ENCODE data around the gene IGF2BP1. TPM values are rescaled to one million over a fixed set of nuclear protein-coding genes. Genes with fewer than 3 reads are reported as not detected.

The IGF2BP1 gene
- total RNA-seq, 2 donors from 2014 or later = not detected

DNA sequence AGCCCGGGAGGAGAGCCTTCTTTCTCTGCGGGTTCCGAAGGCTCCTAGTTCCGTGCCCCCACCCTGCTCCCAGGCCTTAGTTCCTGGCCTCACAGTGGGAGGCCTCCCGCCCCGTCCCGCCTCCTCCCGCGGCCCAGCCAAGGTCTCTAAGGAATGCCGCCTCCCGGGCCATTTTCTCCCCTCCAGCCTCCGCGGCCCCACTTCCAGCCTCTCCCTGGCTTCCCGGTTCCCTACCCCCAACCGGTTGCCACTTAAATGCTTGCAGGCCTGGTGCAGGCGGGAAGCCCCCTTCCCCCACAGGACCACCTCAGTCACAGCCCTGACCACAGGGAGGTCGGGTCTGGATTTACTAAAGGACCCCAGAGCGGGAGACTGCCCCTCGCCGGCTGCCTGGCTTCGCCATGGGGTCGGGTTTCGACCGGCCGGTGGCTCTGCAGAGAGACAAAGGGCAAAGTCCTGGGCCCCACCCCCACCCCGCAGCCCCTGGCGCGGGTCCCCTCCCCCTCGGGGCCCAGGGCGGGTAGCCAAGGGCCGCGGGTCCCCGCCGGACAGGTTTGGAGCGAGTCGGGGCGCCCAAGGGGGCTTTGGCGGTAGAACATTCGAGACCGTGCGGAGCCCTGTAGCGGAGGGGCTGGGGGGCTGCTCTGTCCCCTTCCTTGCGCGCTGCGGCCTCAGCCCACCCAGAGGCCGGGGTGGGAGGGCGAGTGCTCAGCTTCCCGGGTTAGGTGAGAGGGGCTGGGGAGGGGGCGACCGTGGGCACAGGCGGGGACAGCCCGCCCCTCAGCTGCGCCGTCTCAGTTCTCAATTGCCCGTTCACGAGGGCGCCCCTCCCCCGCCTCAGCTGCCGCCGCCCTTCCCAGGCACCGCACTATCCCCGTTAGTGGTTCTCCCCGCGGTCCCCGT, 16.4 kb downstream of the IGF2BP1 start:
- DNase-seq (ENCODE audit: low spot score) = peak; percentile 42
- Histone ChIP-seq H3K36me3 (no peaks in the 10 kb centered on the region), H3K9me3 (no peaks in the 10 kb centered on the region), H3K27me3 (peaks cover 10 to 22% of the 10 kb centered on the region in 2 donors), H3K27ac (no peak overlapping the region), H3K4me1 (peaks cover 0 to 14% of the 10 kb centered on the region in 2 donors), H3K4me3 (no peak overlapping the region)
- TF ChIP-seq, protein P1, sequence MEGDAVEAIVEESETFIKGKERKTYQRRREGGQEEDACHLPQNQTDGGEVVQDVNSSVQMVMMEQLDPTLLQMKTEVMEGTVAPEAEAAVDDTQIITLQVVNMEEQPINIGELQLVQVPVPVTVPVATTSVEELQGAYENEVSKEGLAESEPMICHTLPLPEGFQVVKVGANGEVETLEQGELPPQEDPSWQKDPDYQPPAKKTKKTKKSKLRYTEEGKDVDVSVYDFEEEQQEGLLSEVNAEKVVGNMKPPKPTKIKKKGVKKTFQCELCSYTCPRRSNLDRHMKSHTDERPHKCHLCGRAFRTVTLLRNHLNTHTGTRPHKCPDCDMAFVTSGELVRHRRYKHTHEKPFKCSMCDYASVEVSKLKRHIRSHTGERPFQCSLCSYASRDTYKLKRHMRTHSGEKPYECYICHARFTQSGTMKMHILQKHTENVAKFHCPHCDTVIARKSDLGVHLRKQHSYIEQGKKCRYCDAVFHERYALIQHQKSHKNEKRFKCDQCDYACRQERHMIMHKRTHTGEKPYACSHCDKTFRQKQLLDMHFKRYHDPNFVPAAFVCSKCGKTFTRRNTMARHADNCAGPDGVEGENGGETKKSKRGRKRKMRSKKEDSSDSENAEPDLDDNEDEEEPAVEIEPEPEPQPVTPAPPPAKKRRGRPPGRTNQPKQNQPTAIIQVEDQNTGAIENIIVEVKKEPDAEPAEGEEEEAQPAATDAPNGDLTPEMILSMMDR (IDR thresholded peaks at IDR 0.05) = no peak

DNA sequence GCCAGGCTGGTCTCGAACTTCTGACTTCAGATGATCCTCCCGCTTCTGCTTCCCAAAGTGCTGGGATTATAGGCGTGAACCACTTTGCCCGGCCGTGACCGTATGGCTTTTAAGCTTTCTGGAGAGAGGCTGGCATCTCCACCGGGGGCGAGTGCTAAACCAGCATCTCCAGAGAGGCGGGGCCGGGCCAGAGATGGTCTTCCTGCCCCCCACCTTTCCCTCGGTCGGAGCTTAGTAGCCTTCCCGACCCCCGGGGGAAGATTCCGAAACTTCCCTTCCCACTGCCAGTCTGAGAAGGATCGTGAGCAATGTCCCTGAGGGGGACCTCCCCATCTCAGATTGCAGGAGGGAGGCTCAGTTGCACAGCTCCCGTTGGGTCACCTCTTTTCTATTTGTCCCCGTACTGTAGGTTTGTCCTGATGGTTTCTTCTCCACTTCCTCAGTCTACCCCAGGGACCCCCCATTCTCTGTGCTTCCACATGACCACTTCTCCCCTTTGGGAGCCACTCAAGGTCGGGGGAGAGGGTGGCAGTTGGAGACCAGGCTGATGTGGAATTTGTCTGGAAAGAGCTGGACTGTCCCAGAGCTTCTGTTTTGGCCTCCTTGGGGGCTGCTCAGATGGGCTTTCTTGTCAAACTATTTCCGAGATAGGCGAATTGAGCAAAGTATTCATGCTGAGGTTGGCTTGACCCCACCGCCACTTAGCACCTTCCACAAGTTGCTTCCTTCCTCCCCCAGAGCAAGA, 18.2 kb downstream of the IGF2BP1 start:
- TF ChIP-seq, protein P1 (IDR thresholded peaks at IDR 0.05) = no peak
- H3K9me3 ChIP-seq = no peaks in the 10 kb centered on the region
- peaks cover 0 to 14% of the 10 kb centered on the region in 2 donors for H3K4me1 ChIP-seq
- peak; percentile 11 for DNase-seq (ENCODE audit: low spot score)
- no peak overlapping the region for H3K4me3 ChIP-seq
- no peaks in the 10 kb centered on the region for H3K36me3 ChIP-seq
- H3K27me3 ChIP-seq = peaks cover 10 to 22% of the 10 kb centered on the region in 2 donors
- no peak overlapping the region for H3K27ac ChIP-seq

DNA sequence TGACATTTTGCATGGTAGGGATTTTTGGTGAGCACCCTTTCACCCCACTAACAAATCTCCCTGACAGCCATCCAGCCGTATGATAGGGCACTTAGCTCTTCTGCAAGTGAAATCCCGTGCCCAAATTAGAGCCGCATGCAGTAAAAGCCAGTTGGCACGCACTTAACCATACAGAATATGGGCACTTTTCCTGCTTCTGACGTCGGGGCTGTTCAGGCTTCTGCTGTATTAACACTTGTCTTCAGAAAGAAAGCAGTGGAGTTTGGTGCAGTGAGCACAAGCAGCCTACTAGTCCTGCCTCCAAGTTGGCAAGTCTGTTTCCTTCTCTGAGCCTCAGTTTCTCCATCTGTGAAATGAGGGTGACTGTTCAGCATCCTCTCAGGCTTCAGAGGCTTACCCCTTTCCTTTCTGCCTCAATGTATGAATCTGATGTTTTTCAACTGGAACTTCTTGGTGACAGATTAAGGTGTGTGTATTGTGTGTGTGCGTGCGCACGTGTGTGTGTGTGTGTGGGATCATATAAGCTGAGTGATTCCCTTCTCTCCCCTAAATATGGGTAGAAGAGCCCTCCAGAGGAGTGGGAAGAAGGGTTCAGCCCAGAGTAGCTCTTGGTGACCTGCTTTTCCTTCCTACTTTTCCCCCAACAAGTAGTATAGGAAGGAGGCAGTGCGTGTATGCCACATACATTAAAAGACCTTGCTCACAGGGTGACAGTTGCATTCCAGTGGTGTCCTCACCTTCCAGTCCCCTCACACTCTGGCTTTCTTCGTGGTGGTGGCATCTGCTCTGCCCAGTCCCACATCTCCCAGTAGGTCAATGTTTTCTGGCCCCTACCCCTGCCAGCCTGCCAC, 19.0 kb downstream of the IGF2BP1 start:
- H3K36me3 ChIP-seq = no peaks in the 10 kb centered on the region
- no peaks in the 10 kb centered on the region for H3K9me3 ChIP-seq
- TF ChIP-seq, protein P1 (IDR thresholded peaks at IDR 0.05) = no peak
- peaks cover 0 to 14% of the 10 kb centered on the region in 2 donors for H3K4me1 ChIP-seq
- no peak overlapping the region for H3K27ac ChIP-seq
- no peak for DNase-seq (ENCODE audit: low spot score)
- H3K27me3 ChIP-seq = peaks cover 10 to 22% of the 10 kb centered on the region in 2 donors
- no peak overlapping the region for H3K4me3 ChIP-seq

DNA sequence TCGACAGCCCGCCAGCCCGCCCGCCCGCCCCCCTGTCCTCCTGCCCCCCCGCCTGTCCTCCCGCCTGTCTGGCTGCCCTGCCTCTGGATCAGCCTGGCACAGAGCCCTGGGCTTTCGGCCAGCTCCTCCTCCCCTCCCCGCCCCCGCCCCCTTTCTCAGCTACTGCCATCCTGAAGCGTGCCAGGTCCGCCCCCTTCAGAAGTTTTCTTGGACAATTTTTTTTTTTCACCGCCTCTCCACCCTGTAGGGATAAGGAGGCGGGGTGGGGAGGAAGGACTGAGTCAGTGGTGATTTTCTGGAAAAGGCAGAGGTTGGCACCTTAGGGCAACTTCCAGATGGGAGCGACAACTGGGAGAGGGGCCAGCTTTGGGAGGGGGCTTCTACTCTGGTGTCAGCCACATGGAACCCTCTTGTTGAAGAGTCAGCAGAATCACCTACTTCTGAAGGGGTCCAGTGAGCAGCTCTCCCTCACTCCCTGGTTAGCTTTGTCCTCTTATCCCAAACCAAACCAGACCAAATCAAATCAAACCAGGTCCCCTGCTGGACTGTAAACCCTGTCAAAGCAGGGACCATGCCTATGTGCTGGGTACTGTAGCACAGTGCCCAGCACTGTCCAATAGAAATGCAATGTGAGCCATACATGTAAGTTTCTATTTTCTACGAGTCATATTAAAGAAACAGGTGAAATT, 19.7 kb downstream of the IGF2BP1 start:
- peaks cover 10 to 22% of the 10 kb centered on the region in 2 donors for H3K27me3 ChIP-seq

More for the DNA sequence above, 19.7 kb downstream of the IGF2BP1 start:
- Histone ChIP-seq H3K27ac (no peak overlapping the region), H3K4me3 (no peak overlapping the region), H3K36me3 (no peaks in the 10 kb centered on the region), H3K4me1 (peaks cover 0 to 14% of the 10 kb centered on the region in 2 donors), H3K9me3 (no peaks in the 10 kb centered on the region)
- TF ChIP-seq, protein P1 (IDR thresholded peaks at IDR 0.05) = no peak
- DNase-seq (ENCODE audit: low spot score) = no peak
